HEK293 (cell line): ENCODE results near the gene BRIX1.

Source experiments
- CTCF ChIA-PET: fragments of 350-600 bp; formaldehyde crosslinking; extraction: SDS; loops from one replicate; lab custom pipeline; 2021; ENCODE audit warnings: antibody characterized with exemption; lab: Yijun Ruan, JAX
- POLR2A ChIA-PET: fragments of 300-600 bp; formaldehyde crosslinking; extraction: SDS; loops from one replicate; lab custom pipeline; 2020; ENCODE audit warnings: antibody characterized with exemption, inconsistent platforms; lab: Yijun Ruan, JAX
- H3K27ac ChIP-seq: fragments of 200-500 bp; sonication (Bioruptor generic); 2 replicates; pipeline ENCODE4 v1.5.1; 2014; ENCODE audit warnings: low read depth, low read length, control low read depth, inconsistent platforms; ENCODE audit errors: extremely low read depth
- H3K36me3 ChIP-seq, 2 experiments: fragments of 200-500 bp in 1 of 2; sonication (Bioruptor generic) in 1 of 2; 1 replicate in 1 of 2; 2 replicates in 1 of 2; pipeline ENCODE4 v1.5.1; 2014 to 2017; ENCODE audit warnings: inconsistent platforms in 2 of 2, low read length in 2 of 2; ENCODE audit not compliant: control insufficient read depth in 2 of 2, insufficient read depth in 1 of 2
- H3K4me1 ChIP-seq: fragments of 200-500 bp; sonication (Bioruptor generic); 2 replicates; pipeline ENCODE4 v1.5.1; 2014; ENCODE audit warnings: mild to moderate bottlenecking, low read length, inconsistent platforms; ENCODE audit not compliant: control insufficient read depth, insufficient read depth
- H3K4me3 ChIP-seq: 2 replicates; pipeline ENCODE4 v1.5.1; 2011; ENCODE audit warnings: low read depth, mild to moderate bottlenecking, control low read depth, low read length, moderate library complexity
- H3K9me3 ChIP-seq: fragments of 200-500 bp; sonication (Bioruptor generic); 2 replicates; pipeline ENCODE4 v1.5.1; 2014; ENCODE audit warnings: low read depth, low read length, inconsistent platforms; ENCODE audit not compliant: control insufficient read depth, insufficient read depth
- ATF2 ChIP-seq: fragments of 450-650 bp; formaldehyde crosslinking; IDR thresholded peaks from 2 replicates; pipeline ENCODE4 v1.5.1; 2016; ENCODE audit warnings: missing biosample characterization, missing genetic modification characterization, low read depth
- EGR2 ChIP-seq: fragments of 450-650 bp; formaldehyde crosslinking; IDR thresholded peaks from 2 replicates; pipeline ENCODE4 v1.5.1; 2016; ENCODE audit warnings: low read depth, missing biosample characterization, missing genetic modification characterization
- FEZF1 ChIP-seq: fragments of 450-650 bp; formaldehyde crosslinking; IDR thresholded peaks from 2 replicates; pipeline ENCODE4 v1.5.1; 2016; ENCODE audit warnings: missing biosample characterization, missing genetic modification characterization
- GLIS1 ChIP-seq: fragments of 450-650 bp; formaldehyde crosslinking; IDR thresholded peaks from 2 replicates; pipeline ENCODE4 v1.5.1; 2016; ENCODE audit warnings: missing biosample characterization, missing genetic modification characterization
- GLIS2 ChIP-seq: fragments of 450-650 bp; formaldehyde crosslinking; IDR thresholded peaks from 2 replicates; pipeline ENCODE4 v1.5.1; 2016; ENCODE audit warnings: missing biosample characterization, missing genetic modification characterization
- HIC1 ChIP-seq: fragments of 450-650 bp; formaldehyde crosslinking; IDR thresholded peaks from 2 replicates; pipeline ENCODE4 v1.5.1; 2016; ENCODE audit warnings: missing biosample characterization, missing genetic modification characterization
- IKZF3 ChIP-seq: fragments of 450-650 bp; IDR thresholded peaks from 2 replicates; pipeline ENCODE4 v1.5.0; 2018; ENCODE audit warnings: missing biosample characterization, mild to moderate bottlenecking, missing genetic modification characterization, moderate library complexity
- KLF10 ChIP-seq: fragments of 450-650 bp; IDR thresholded peaks from 2 replicates; pipeline ENCODE4 v1.5.1; 2018; ENCODE audit warnings: missing biosample characterization, mild to moderate bottlenecking, missing genetic modification characterization
- KLF17 ChIP-seq: fragments of 450-650 bp; formaldehyde crosslinking; IDR thresholded peaks from 2 replicates; pipeline ENCODE4 v1.5.1; 2016; ENCODE audit warnings: missing biosample characterization, missing genetic modification characterization
- OVOL3 ChIP-seq: fragments of 450-650 bp; formaldehyde crosslinking; IDR thresholded peaks from 2 replicates; pipeline ENCODE4 v1.5.1; 2016; ENCODE audit warnings: missing biosample characterization, missing genetic modification characterization
- PBX3 ChIP-seq: sonication (generic); formaldehyde crosslinking; IDR thresholded peaks from 2 replicates; pipeline ENCODE4 v1.8.1; 2022; ENCODE audit warnings: mild to moderate bottlenecking, moderate library complexity, missing genetic modification reagents
- PRDM10 ChIP-seq: fragments of 450-650 bp; formaldehyde crosslinking; IDR thresholded peaks from 2 replicates; pipeline ENCODE4 v1.5.1; 2016; ENCODE audit warnings: missing biosample characterization, missing genetic modification characterization
- SP7 ChIP-seq: fragments of 450-650 bp; formaldehyde crosslinking; IDR thresholded peaks from 2 replicates; pipeline ENCODE4 v1.5.1; 2016; ENCODE audit warnings: missing biosample characterization, missing genetic modification characterization
- ZBTB26 ChIP-seq: fragments of 450-650 bp; formaldehyde crosslinking; optimal IDR thresholded peaks from 2 replicates; pipeline ENCODE3; 2016; ENCODE audit warnings: missing biosample characterization, mild to moderate bottlenecking, missing genetic modification characterization
- ZBTB8A ChIP-seq: fragments of 450-650 bp; formaldehyde crosslinking; IDR thresholded peaks from 2 replicates; pipeline ENCODE4 v1.5.1; 2016; ENCODE audit warnings: missing biosample characterization, missing genetic modification characterization
- ZEB2 ChIP-seq: fragments of 450-650 bp; formaldehyde crosslinking; IDR thresholded peaks from 2 replicates; pipeline ENCODE4 v1.5.1; 2016; ENCODE audit warnings: missing biosample characterization, missing genetic modification characterization
- ZFHX2 ChIP-seq: fragments of 450-650 bp; formaldehyde crosslinking; conservative IDR thresholded peaks from 2 replicates; pipeline ENCODE4 v1.5.1; 2016; ENCODE audit warnings: missing biosample characterization, missing genetic modification characterization
- ZNF2 ChIP-seq: fragments of 450-650 bp; formaldehyde crosslinking; IDR thresholded peaks from 2 replicates; pipeline ENCODE4 v1.5.1; 2016; ENCODE audit warnings: missing biosample characterization, missing genetic modification characterization
- ZNF280C ChIP-seq: fragments of 450-650 bp; formaldehyde crosslinking; IDR thresholded peaks from 2 replicates; pipeline ENCODE4 v1.5.1; 2016; ENCODE audit warnings: missing biosample characterization, missing genetic modification characterization
- ZNF394 ChIP-seq: fragments of 450-650 bp; formaldehyde crosslinking; IDR thresholded peaks from 2 replicates; pipeline ENCODE4 v1.5.1; 2016; ENCODE audit warnings: missing biosample characterization, missing genetic modification characterization, mild to moderate bottlenecking, moderate library complexity, borderline replicate concordance
- ZNF558 ChIP-seq: fragments of 450-650 bp; formaldehyde crosslinking; IDR thresholded peaks from 2 replicates; pipeline ENCODE4 v1.5.1; 2016; ENCODE audit warnings: missing biosample characterization, missing genetic modification characterization
- ZNF629 ChIP-seq: fragments of 450-650 bp; formaldehyde crosslinking; IDR thresholded peaks from 2 replicates; pipeline ENCODE4 v1.5.1; 2017; ENCODE audit warnings: missing biosample characterization, missing genetic modification characterization
- ZSCAN16 ChIP-seq: fragments of 450-650 bp; formaldehyde crosslinking; IDR thresholded peaks from 2 replicates; pipeline ENCODE4 v1.5.1; 2016; ENCODE audit warnings: missing biosample characterization, missing genetic modification characterization

The BRIX1 gene

GRCh38 chr5:34929134-34929719, 13.7 kb downstream of the BRIX1 start, which contains the start of gene DNAJC21:
TSS of gene DNAJC21 (plus strand) at chr5:34929559. CDS start at chr5:34929820, 261 bp downstream.
- CTCF ChIA-PET: interaction anchor here (0.6 to 1.4 kb wide), 4 partner anchors 10 to 474 kb away, joined by 4 to 8 read pairs (median 6); no protein-coding TSS in a partner anchor
- POLR2A ChIA-PET: interaction anchor here (0.6 to 3.8 kb wide), 15 partner anchors 8 to 921 kb away, joined by 3 to 152 read pairs (median 6); partner anchors contain the start of genes BRIX1, RAD1 and TTC23L
- H3K4me3 ChIP-seq: peak within 1 kb of the TSS; percentile 98
- no peaks in the 10 kb centered on the region for H3K9me3 ChIP-seq
- peak within 1 kb of the TSS; percentile 92 for H3K27ac ChIP-seq
- H3K4me1 ChIP-seq: peaks cover 12% of the 10 kb centered on the region; the same call in 1 of the 2 replicates
- peaks cover 39 to 45% of the 10 kb centered on the region in 2 experiments for H3K36me3 ChIP-seq
- TF ChIP-seq KLF10 (tag by site-specific recombination): peak; percentile 64; the same call in 1 of the 2 replicates
- TF ChIP-seq ZNF280C: no peak
- 0 out of 2 replicates have a peak, but pooled peaks have one; percentile 12 for TF ChIP-seq ZNF2
- TF ChIP-seq ZSCAN16 (tag by site-specific recombination): no peak
- TF ChIP-seq EGR2: peak; percentile 99
- TF ChIP-seq ZNF558: no peak
- TF ChIP-seq ZNF394 (tag by site-specific recombination): no peak
- TF ChIP-seq PRDM10: 0 out of 2 replicates have a peak, but pooled peaks have one; percentile 24
- peak; percentile 79 for TF ChIP-seq ZBTB26
- 0 out of 2 replicates have a peak, but pooled peaks have one; percentile 29 for TF ChIP-seq ZNF629 (tag by site-specific recombination)
- 0 out of 2 replicates have a peak, but pooled peaks have one; percentile 14 for TF ChIP-seq ZBTB8A (tag by site-specific recombination)
- TF ChIP-seq ZEB2 (tag by site-specific recombination): peak; percentile 76
- TF ChIP-seq PBX3 (CRISPR knock-in tag): 0 out of 2 replicates have a peak, but pooled peaks have one; percentile 58
- no peak for TF ChIP-seq FEZF1
- peak; percentile 63; the same call in 1 of the 2 replicates for TF ChIP-seq GLIS2 (tag by site-specific recombination)
- peak; percentile 31; the same call in 1 of the 2 replicates for TF ChIP-seq KLF17 (tag by site-specific recombination)
- peak; percentile 52 for TF ChIP-seq GLIS1 (tag by site-specific recombination)
- TF ChIP-seq OVOL3 (tag by site-specific recombination): no peak
- TF ChIP-seq ZFHX2 (tag by site-specific recombination): peak; percentile 99
- peak; percentile 82 for TF ChIP-seq HIC1
- peak; percentile 94 for TF ChIP-seq IKZF3 (tag by site-specific recombination)
- TF ChIP-seq ATF2: no peak
- peak; percentile 51 for TF ChIP-seq SP7
